ENCODE results near the gene HOXB8. TPM values are rescaled to one million over a fixed set of nuclear protein-coding genes. Genes with fewer than 3 reads are reported as not detected.

The HOXB8 gene
- polyA plus RNA-seq, 2 donors, result not detected

GRCh38 chr17:48596735-48597527, 18.2 kb downstream of the HOXB8 start:
- Histone ChIP-seq H3K27ac (ENCODE audit: low read depth in 2 of 2, low read length in 1 of 2) (no peak overlapping the region), H3K4me3 (ENCODE audit: low read depth in 1 of 2, low read length in 2 of 2) (peak overlapping the region; percentile 36 to 42), H3K4me1 (ENCODE audit: control insufficient read depth in 2 of 2, insufficient read depth in 2 of 2, low read length in 1 of 2) (peaks cover 0 to 14% of the 10 kb centered on the region in 2 donors), H3K27me3 (ENCODE audit: control insufficient read depth in 1 of 2, insufficient read depth in 2 of 2, low read length in 2 of 2) (peaks cover 0 to 24% of the 10 kb centered on the region in 2 donors), H3K36me3 (ENCODE audit: control insufficient read depth in 2 of 2, insufficient read depth in 2 of 2, low read length in 1 of 2) (no peaks in the 10 kb centered on the region), H3K9me3 (ENCODE audit: control insufficient read depth in 2 of 2, insufficient read depth in 1 of 2, low read depth in 1 of 2, low read length in 1 of 2) (no peaks in the 10 kb centered on the region)
- WGBS, 2 donors, result 16 to 24% methylated on average over 25 to 26 of the region's 26 CpGs

DNA sequence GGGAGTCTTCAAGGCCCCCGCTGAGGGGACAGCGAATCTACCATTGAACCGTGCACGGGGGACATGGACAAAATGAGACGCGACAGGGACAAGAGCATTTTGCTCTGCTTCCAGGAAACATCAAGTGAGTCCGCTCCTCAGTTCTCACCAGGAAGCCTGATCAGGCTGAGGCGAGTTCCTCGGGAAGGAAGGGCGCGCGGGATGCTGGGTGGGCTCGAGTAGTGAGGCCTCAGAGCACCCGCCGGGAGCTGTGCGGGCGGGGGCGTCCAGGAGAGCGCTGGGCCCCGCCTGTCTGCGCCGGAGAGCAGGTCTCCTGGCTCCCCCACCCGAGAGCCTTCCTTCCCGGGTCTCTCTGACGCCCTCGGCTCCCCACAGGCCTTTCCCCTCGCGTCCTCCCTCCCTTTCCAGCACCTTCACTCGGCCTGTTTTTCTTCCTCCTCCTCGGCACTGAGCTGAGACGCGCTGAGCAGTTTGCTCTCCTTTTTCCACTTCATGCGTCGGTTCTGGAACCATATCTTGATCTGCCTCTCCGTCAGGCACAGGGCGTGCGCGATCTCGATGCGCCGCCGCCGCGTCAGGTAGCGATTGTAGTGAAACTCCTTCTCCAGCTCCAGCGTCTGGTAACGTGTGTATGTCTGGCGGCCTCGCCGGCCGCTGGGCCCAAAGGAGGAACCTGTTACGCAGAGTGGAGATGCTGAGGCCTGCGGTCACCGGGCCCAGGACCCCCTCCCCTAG, 18.9 kb downstream of the HOXB8 start:
- no peak overlapping the region for H3K27ac ChIP-seq (ENCODE audit: low read depth in 2 of 2, low read length in 1 of 2)
- no peaks in the 10 kb centered on the region for H3K36me3 ChIP-seq (ENCODE audit: control insufficient read depth in 2 of 2, insufficient read depth in 2 of 2, low read length in 1 of 2)
- peaks cover 0 to 14% of the 10 kb centered on the region in 2 donors for H3K4me1 ChIP-seq (ENCODE audit: control insufficient read depth in 2 of 2, insufficient read depth in 2 of 2, low read length in 1 of 2)
- no peaks in the 10 kb centered on the region for H3K9me3 ChIP-seq (ENCODE audit: control insufficient read depth in 2 of 2, insufficient read depth in 1 of 2, low read depth in 1 of 2, low read length in 1 of 2)
- no peak overlapping the region for H3K4me3 ChIP-seq (ENCODE audit: low read depth in 1 of 2, low read length in 2 of 2)
- WGBS, 2 donors, result 20 to 30% methylated on average over 53 to 54 of the region's 54 CpGs
- H3K27me3 ChIP-seq (ENCODE audit: control insufficient read depth in 1 of 2, insufficient read depth in 2 of 2, low read length in 2 of 2), result peaks cover 0 to 20% of the 10 kb centered on the region in 2 donors

GRCh38 chr17:48595278-48595999, 19.7 kb downstream of the HOXB8 start:
- WGBS, 2 donors, result 51 to 77% methylated on average over 25 of the region's 25 CpGs
- no peaks in the 10 kb centered on the region for H3K9me3 ChIP-seq (ENCODE audit: control insufficient read depth in 2 of 2, insufficient read depth in 1 of 2, low read depth in 1 of 2, low read length in 1 of 2)
- peaks cover 0 to 20% of the 10 kb centered on the region in 2 donors for H3K27me3 ChIP-seq (ENCODE audit: control insufficient read depth in 1 of 2, insufficient read depth in 2 of 2, low read length in 2 of 2)
- no peak overlapping the region for H3K27ac ChIP-seq (ENCODE audit: low read depth in 2 of 2, low read length in 1 of 2)
- peaks cover 0 to 14% of the 10 kb centered on the region in 2 donors for H3K4me1 ChIP-seq (ENCODE audit: control insufficient read depth in 2 of 2, insufficient read depth in 2 of 2, low read length in 1 of 2)
- H3K4me3 ChIP-seq (ENCODE audit: low read depth in 1 of 2, low read length in 2 of 2), result no peak overlapping the region
- no peaks in the 10 kb centered on the region for H3K36me3 ChIP-seq (ENCODE audit: control insufficient read depth in 2 of 2, insufficient read depth in 2 of 2, low read length in 1 of 2)

GRCh38 chr17:48594538-48595277, 20.4 kb downstream of the HOXB8 start:
- Histone ChIP-seq H3K27me3 (ENCODE audit: control insufficient read depth in 1 of 2, insufficient read depth in 2 of 2, low read length in 2 of 2) (peaks cover 0 to 18% of the 10 kb centered on the region in 2 donors), H3K9me3 (ENCODE audit: control insufficient read depth in 2 of 2, insufficient read depth in 1 of 2, low read depth in 1 of 2, low read length in 1 of 2) (no peaks in the 10 kb centered on the region), H3K27ac (ENCODE audit: low read depth in 2 of 2, low read length in 1 of 2) (no peak overlapping the region), H3K4me1 (ENCODE audit: control insufficient read depth in 2 of 2, insufficient read depth in 2 of 2, low read length in 1 of 2) (peaks cover 0 to 14% of the 10 kb centered on the region in 2 donors), H3K36me3 (ENCODE audit: control insufficient read depth in 2 of 2, insufficient read depth in 2 of 2, low read length in 1 of 2) (no peaks in the 10 kb centered on the region), H3K4me3 (ENCODE audit: low read depth in 1 of 2, low read length in 2 of 2) (no peak overlapping the region)
- 54 to 75% methylated on average over 25 of the region's 25 CpGs for WGBS, 2 donors

GRCh38 chr17:48593840-48594537, 21.1 kb downstream of the HOXB8 start:
- Histone ChIP-seq H3K27ac (ENCODE audit: low read depth in 2 of 2, low read length in 1 of 2) (no peak overlapping the region), H3K9me3 (ENCODE audit: control insufficient read depth in 2 of 2, insufficient read depth in 1 of 2, low read depth in 1 of 2, low read length in 1 of 2) (no peaks in the 10 kb centered on the region), H3K36me3 (ENCODE audit: control insufficient read depth in 2 of 2, insufficient read depth in 2 of 2, low read length in 1 of 2) (no peaks in the 10 kb centered on the region), H3K4me3 (ENCODE audit: low read depth in 1 of 2, low read length in 2 of 2) (peak overlapping the region in 1 of 2 donors; percentile 1), H3K27me3 (ENCODE audit: control insufficient read depth in 1 of 2, insufficient read depth in 2 of 2, low read length in 2 of 2) (peaks cover 0 to 18% of the 10 kb centered on the region in 2 donors), H3K4me1 (ENCODE audit: control insufficient read depth in 2 of 2, insufficient read depth in 2 of 2, low read length in 1 of 2) (peaks cover 0 to 14% of the 10 kb centered on the region in 2 donors)
- WGBS, 2 donors, result 14 to 17% methylated on average over 37 of the region's 37 CpGs

DNA sequence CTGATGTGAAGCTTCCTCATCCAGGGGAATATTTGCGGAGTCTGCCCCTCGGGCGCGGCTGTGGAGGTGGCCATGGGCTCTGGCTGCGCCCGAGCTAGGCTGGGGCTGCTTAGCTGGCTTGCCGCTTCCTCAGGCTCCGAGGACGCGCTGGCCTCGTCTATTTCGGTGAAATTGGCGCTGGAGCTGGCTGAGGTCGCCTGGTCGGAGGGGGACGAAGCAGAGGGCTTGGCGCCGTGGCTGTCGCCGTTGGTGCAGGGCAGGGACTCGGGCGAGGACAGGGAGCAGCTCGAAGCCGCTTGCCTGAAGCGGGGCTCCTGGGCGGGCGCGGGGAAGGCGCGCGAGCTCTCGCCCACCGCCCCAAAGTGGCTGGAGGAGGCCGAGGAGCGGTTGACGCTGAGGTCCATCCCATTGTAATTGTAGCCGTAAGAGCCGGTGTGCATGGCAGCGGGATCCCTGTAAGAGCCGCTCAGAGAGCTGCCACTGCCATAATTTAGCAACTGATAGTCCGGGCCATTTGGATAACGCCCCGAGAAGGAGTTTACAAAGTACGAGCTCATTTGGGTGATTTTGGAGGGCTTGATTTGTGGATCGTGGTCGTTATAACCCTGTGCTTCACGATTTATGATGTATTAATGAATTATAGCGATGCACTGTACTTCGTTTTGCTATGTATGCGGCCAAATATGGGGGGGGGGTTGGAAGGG, 21.8 kb downstream of the HOXB8 start, which contains the start of gene HOXB5:
TSS of gene HOXB5 (minus strand) at position 654 of the 704 bp plus-strand sequence. CDS start at position 557, 97 bp downstream.
- Histone ChIP-seq H3K4me3 (ENCODE audit: low read depth in 1 of 2, low read length in 2 of 2) (peak within 1 kb of the TSS; percentile 1 to 51), H3K36me3 (ENCODE audit: control insufficient read depth in 2 of 2, insufficient read depth in 2 of 2, low read length in 1 of 2) (no peaks in the 10 kb centered on the region), H3K9me3 (ENCODE audit: control insufficient read depth in 2 of 2, insufficient read depth in 1 of 2, low read depth in 1 of 2, low read length in 1 of 2) (no peaks in the 10 kb centered on the region), H3K27ac (ENCODE audit: low read depth in 2 of 2, low read length in 1 of 2) (peak within 1 kb of the TSS; percentile 0 to 5), H3K27me3 (ENCODE audit: control insufficient read depth in 1 of 2, insufficient read depth in 2 of 2, low read length in 2 of 2) (peaks cover 0 to 16% of the 10 kb centered on the region in 2 donors), H3K4me1 (ENCODE audit: control insufficient read depth in 2 of 2, insufficient read depth in 2 of 2, low read length in 1 of 2) (peaks cover 0 to 14% of the 10 kb centered on the region in 2 donors)
- 2 to 5% methylated on average over 50 of the region's 50 CpGs for WGBS, 2 donors

- Histone ChIP-seq H3K4me1 (ENCODE audit: control insufficient read depth in 2 of 2, insufficient read depth in 2 of 2, low read length in 1 of 2) (peaks cover 0 to 10% of the 10 kb centered on the region in 2 donors), H3K36me3 (ENCODE audit: control insufficient read depth in 2 of 2, insufficient read depth in 2 of 2, low read length in 1 of 2) (no peaks in the 10 kb centered on the region), H3K4me3 (ENCODE audit: low read depth in 1 of 2, low read length in 2 of 2) (peak overlapping the region in 1 of 2 donors; percentile 1), H3K27ac (ENCODE audit: low read depth in 2 of 2, low read length in 1 of 2) (peak overlapping the region in 1 of 2 donors; percentile 5), H3K9me3 (ENCODE audit: control insufficient read depth in 2 of 2, insufficient read depth in 1 of 2, low read depth in 1 of 2, low read length in 1 of 2) (no peaks in the 10 kb centered on the region), H3K27me3 (ENCODE audit: control insufficient read depth in 1 of 2, insufficient read depth in 2 of 2, low read length in 2 of 2) (peaks cover 0 to 10% of the 10 kb centered on the region in 2 donors)
- WGBS, 2 donors, result 12 to 14% methylated on average over 14 of the region's 14 CpGs
Observed at GRCh38 chr17:48592577-48592976, 22.5 kb downstream of the HOXB8 start.

GRCh38 chr17:48592057-48592514, 23.0 kb downstream of the HOXB8 start:
- H3K36me3 ChIP-seq (ENCODE audit: control insufficient read depth in 2 of 2, insufficient read depth in 2 of 2, low read length in 1 of 2), result no peaks in the 10 kb centered on the region
- H3K4me3 ChIP-seq (ENCODE audit: low read depth in 1 of 2, low read length in 2 of 2), result no peak overlapping the region
- H3K4me1 ChIP-seq (ENCODE audit: control insufficient read depth in 2 of 2, insufficient read depth in 2 of 2, low read length in 1 of 2), result peaks cover 0 to 10% of the 10 kb centered on the region in 2 donors
- H3K9me3 ChIP-seq (ENCODE audit: control insufficient read depth in 2 of 2, insufficient read depth in 1 of 2, low read depth in 1 of 2, low read length in 1 of 2), result no peaks in the 10 kb centered on the region
- H3K27ac ChIP-seq (ENCODE audit: low read depth in 2 of 2, low read length in 1 of 2), result no peak overlapping the region
- H3K27me3 ChIP-seq (ENCODE audit: control insufficient read depth in 1 of 2, insufficient read depth in 2 of 2, low read length in 2 of 2), result peaks cover 0 to 10% of the 10 kb centered on the region in 2 donors
- WGBS, 2 donors, result 22 to 27% methylated on average over 33 of the region's 33 CpGs
